Skeletal muscle tissue (tissue), 4 donors: Measurements from ENCODE around the gene RPL15. TPM values are rescaled to one million over a fixed set of nuclear protein-coding genes. Genes with fewer than 3 reads are reported as not detected.
A peak's percentile ranks its signal among the peaks of the same experiment; 100 is the strongest.
"Not testable (repeated sequence)": the region's sequence is repeated elsewhere in the genome, so short reads cannot be mapped to it uniquely, and the experiment has no call there.

Source experiments
- H3K27ac ChIP-seq: one replicate; pipeline ENCODE4 v1.7.0; 2013; ENCODE audit warnings: mild to moderate bottlenecking, low read depth, low read length, inconsistent platforms
- H3K27me3 ChIP-seq, 3 donors: one replicate each; pipeline ENCODE4 v1.7.0; 2013; ENCODE audit warnings: low read length in 3 of 3; ENCODE audit not compliant: control insufficient read depth in 3 of 3, insufficient read depth in 3 of 3
- H3K36me3 ChIP-seq, 3 donors: one replicate each; pipeline ENCODE4 v1.7.0; 2013; ENCODE audit warnings: low read length in 3 of 3; ENCODE audit not compliant: control insufficient read depth in 3 of 3, insufficient read depth in 3 of 3
- H3K4me1 ChIP-seq, 3 donors: one replicate each; pipeline ENCODE4 v1.7.0; 2013; ENCODE audit warnings: low read length in 3 of 3, mild to moderate bottlenecking in 3 of 3; ENCODE audit not compliant: control insufficient read depth in 3 of 3, insufficient read depth in 3 of 3
- H3K4me3 ChIP-seq, 3 donors: one replicate each; pipeline ENCODE4 v1.7.0; 2013; ENCODE audit warnings: low read length in 3 of 3
- H3K9ac ChIP-seq, 3 donors: one replicate each; pipeline ENCODE4 v1.7.0; 2013; ENCODE audit warnings: low read length in 3 of 3, mild to moderate bottlenecking in 3 of 3, moderate library complexity in 2 of 3, low read depth in 1 of 3
- H3K9me3 ChIP-seq, 3 donors: one replicate each; pipeline ENCODE4 v1.7.0; 2013; ENCODE audit warnings: low read length in 3 of 3; ENCODE audit not compliant: control insufficient read depth in 3 of 3
- total RNA-seq: library from RNA; depleted of rRNA; stranded (reverse); fragments of >200 nt; gene quantifications from one replicate; pipeline ENCODE4 v1.2.3, GENCODE V29; 2014
- donor health status: Osteomylitis.

The RPL15 gene
- total RNA-seq, 1 donor from 2014 or later, result 3,028 TPM

DNA sequence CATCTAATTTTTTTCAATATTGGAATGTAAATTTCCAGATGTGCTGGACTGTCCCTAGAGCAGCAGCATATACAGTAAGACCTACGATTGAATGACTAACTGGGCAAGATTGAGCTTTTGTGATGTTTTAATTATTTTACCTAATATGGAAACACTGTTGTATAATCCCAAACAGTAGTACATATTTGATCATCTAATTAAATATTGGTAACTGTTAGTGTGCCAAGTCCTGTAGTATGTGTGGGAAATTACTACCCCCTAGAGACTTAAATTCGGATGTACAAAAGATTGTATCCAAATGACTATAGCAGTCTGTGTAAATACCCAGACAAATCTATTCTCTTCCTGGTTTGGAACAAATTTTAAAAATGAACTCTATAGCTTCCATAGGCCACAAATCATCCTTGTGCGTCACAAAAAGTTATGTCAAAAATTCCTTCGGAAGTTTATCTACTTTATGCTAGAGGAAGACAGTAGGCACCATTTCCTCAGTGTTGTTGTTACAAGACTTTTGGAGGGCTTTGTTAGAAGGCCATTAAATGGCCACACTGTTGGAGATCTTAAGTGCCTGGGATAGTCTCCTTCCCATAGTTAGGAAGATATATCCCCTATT is 41.7 kb upstream of the RPL15 start:
- Histone ChIP-seq H3K27me3 (no peaks in the 10 kb centered on the region), H3K4me3 (no peak overlapping the region), H3K9me3 (no peaks in the 10 kb centered on the region), H3K27ac (no peak overlapping the region), H3K9ac (no peak overlapping the region), H3K36me3 (no peaks in the 10 kb centered on the region), H3K4me1 (peaks cover 22 to 32% (median 29%) of the 10 kb centered on the region in 3 donors)

DNA sequence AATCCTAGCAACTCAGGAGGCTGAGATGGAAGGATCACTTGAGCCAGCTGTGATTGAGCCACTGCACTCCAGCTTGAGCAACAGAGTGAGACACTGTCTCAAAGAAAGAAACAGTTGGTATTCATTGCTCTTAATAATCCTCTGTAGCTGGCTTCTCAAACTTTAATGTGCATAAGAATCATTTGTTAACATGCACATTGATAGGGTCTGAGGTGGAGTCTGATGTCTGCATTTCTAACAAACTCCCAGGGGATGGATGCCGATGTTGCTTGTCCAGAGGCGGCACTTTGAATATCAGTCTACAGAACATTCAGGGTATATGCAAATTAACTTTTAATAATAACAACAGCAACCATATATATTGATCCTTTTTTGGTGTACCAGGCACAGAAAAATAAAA is 40.0 kb upstream of the RPL15 start:
- H3K9me3 ChIP-seq, result no peaks in the 10 kb centered on the region
- peak overlapping the region in 1 of 3 donors; percentile 5 for H3K9ac ChIP-seq
- peak overlapping the region in 1 of 3 donors; percentile 14 for H3K4me3 ChIP-seq
- H3K27ac ChIP-seq, result no peak overlapping the region
- H3K27me3 ChIP-seq, result no peaks in the 10 kb centered on the region
- peaks cover 22 to 32% (median 27%) of the 10 kb centered on the region in 3 donors for H3K4me1 ChIP-seq
- peaks cover 0 to 2% (median 0%) of the 10 kb centered on the region in 3 donors for H3K36me3 ChIP-seq

DNA sequence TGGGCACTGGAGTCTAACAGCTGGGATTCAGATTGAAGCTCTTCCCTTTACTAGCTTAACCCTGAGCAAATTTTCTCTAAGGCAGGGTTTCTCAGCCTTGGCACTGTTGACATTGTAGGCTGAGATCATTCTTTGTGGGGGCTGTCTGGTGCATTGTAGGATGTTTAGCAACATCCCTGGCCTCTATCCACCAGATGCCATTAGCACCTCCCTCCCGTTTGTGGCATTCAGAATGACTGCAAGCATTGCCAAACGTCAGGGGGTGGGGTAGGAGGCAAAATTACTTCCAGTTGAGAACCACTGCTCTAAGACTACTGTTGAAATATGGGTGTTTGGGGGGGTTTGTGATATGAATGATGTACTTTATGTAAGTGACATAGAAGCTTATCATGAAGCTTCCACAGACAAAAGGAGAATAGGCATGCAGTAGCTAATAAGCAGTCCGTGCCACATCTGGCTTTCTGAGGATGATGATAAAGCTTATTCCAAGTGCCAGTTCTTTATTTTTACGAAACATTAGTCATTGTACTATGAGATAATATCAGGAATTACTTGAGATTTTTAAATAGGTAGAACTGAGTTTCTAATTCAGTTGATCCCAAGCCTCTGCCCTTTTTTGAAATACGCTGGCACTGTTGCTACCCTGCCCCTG is 39.5 kb upstream of the RPL15 start:
- Histone ChIP-seq H3K27ac (no peak overlapping the region), H3K9me3 (no peaks in the 10 kb centered on the region), H3K4me1 (peaks cover 22 to 32% (median 27%) of the 10 kb centered on the region in 3 donors), H3K27me3 (no peaks in the 10 kb centered on the region), H3K36me3 (peaks cover 0 to 2% (median 0%) of the 10 kb centered on the region in 3 donors), H3K9ac (peak overlapping the region in 1 of 3 donors; percentile 5), H3K4me3 (no peak overlapping the region)

DNA sequence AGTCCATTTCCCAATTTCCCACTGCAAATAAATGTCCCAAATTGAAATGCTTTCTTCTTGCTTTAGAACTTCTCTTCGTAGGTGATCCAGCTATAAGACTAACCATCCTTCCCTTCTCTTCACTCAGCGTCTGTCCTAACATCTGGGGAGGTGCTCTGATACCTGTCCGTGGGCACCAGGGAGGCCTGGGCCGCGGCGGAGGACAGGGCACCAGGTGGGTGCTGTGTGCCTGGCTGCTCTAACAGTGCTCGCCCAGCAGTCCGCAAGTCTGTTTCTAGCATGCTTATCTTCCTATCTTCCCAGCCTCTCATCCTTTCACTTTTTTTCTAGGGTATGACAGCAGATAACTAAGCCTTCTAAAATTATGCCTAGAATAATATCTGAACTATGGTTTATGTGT is 37.4 kb upstream of the RPL15 start:
- Histone ChIP-seq H3K9me3 (no peaks in the 10 kb centered on the region), H3K27me3 (no peaks in the 10 kb centered on the region), H3K4me3 (no peak overlapping the region), H3K36me3 (peaks cover 0 to 2% (median 0%) of the 10 kb centered on the region in 3 donors), H3K4me1 (peaks cover 15 to 24% (median 16%) of the 10 kb centered on the region in 3 donors), H3K27ac (no peak overlapping the region), H3K9ac (no peak overlapping the region)

DNA sequence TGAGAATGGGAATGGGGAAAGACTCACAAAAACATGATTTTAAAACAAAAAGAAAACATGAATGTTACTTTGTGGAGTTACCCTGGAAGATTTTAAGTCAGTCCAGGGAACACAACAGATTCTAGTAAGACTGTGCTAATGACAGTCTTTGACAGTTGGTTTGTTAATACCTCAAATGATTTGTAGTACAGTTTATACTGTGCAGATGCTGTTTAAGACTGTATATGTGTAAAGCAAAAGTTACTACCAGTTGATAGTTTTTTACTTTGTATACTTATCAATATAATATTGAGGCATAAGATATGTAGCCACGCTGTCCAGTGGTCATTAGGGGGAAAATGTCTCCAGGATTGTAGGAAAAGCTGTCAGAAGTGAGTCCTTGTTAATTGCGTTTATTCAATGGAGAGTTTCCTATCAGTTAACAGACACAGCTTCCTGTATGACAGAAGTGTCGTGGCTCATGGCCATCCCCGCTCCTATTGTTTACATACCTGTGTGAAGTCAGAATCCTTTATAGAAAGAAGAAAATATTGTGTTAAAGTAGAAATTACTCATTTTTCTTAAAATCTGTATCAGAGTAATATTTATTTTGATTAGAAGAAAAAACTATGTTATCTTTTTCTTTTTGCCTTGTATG is 36.1 kb upstream of the RPL15 start:
- H3K4me3 ChIP-seq, result no peak overlapping the region
- no peak overlapping the region for H3K9ac ChIP-seq
- peaks cover 8 to 13% (median 10%) of the 10 kb centered on the region in 3 donors for H3K4me1 ChIP-seq
- no peaks in the 10 kb centered on the region for H3K9me3 ChIP-seq
- peaks cover 0 to 2% (median 0%) of the 10 kb centered on the region in 3 donors for H3K36me3 ChIP-seq
- H3K27ac ChIP-seq, result no peak overlapping the region
- no peaks in the 10 kb centered on the region for H3K27me3 ChIP-seq

DNA sequence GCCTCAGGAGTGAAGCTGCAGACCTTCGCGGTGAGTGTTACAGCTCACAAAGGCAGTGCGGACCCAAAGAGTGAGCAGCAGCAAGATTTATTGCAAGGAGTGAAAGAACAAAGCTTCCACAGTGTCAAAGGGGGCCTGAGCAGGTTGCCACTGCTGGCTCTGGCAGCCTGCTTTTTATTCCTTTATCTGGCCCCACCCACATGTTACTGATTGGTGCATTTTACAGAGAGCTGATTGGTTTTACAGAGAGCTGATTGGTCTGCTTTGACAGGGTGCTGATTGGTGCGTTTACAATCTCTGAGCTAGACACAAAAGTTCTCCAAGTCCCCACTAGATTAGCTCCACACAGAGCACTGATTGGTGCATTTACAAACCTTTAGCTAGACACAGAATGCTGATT is 34.9 kb upstream of the RPL15 start:
- not testable (repeated sequence) for H3K9me3 ChIP-seq, H3K36me3 ChIP-seq, H3K4me1 ChIP-seq, H3K27ac ChIP-seq, H3K9ac ChIP-seq, H3K27me3 ChIP-seq, H3K4me3 ChIP-seq

DNA sequence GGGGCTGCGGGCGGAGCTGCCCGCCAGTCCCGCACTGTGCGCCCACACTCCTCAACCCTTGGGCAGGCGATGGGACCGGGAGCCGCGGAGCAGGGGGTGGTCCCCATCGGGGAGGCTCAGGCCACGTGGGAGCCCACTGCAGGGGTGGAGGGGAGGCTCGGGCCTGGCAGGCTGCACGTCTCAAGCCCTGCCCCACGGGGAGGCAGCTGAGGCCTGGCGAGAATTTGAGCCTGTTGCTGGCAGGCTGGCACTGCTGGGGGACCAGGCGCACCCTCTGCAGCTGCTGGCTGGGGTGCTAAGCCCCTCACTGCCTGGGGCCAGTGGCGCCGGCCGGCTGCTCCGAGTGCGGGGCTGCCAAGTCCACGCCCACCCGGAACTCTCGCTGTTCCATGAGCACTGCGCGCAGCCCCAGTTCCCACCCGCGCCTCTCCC is 34.4 kb upstream of the RPL15 start:
- no peak overlapping the region for H3K9ac ChIP-seq
- peaks cover 0 to 2% (median 0%) of the 10 kb centered on the region in 3 donors for H3K36me3 ChIP-seq
- no peak overlapping the region for H3K27ac ChIP-seq
- H3K9me3 ChIP-seq, result no peaks in the 10 kb centered on the region
- peaks cover under 1 to 5% (median 4%) of the 10 kb centered on the region in 3 donors for H3K4me1 ChIP-seq
- no peaks in the 10 kb centered on the region for H3K27me3 ChIP-seq
- no peak overlapping the region for H3K4me3 ChIP-seq

DNA sequence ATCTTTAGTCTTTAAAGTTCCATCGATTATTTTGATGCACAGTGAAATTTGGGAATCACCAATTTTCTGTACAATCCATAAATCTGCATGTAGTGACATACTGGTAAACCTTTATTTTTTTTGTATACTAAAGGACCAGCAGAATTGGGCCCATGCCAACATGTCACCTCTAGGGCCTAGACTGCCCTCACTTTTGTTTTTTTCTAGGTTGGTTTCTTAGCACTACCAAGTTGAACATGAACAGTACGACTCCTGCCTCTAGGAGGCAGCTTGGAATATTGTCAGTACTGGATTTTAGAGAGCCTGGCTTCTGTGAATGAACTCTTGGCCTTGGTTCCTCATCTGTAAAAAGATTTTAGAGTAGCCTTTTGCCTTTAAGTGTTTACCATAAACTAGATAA is 32.5 kb upstream of the RPL15 start:
- no peaks in the 10 kb centered on the region for H3K9me3 ChIP-seq
- no peak overlapping the region for H3K4me3 ChIP-seq
- H3K9ac ChIP-seq, result no peak overlapping the region
- H3K27ac ChIP-seq, result no peak overlapping the region
- no peaks in the 10 kb centered on the region for H3K27me3 ChIP-seq
- peaks cover 0 to 2% (median 0%) of the 10 kb centered on the region in 3 donors for H3K36me3 ChIP-seq
- peaks cover 3 to 17% (median 5%) of the 10 kb centered on the region in 3 donors for H3K4me1 ChIP-seq

DNA sequence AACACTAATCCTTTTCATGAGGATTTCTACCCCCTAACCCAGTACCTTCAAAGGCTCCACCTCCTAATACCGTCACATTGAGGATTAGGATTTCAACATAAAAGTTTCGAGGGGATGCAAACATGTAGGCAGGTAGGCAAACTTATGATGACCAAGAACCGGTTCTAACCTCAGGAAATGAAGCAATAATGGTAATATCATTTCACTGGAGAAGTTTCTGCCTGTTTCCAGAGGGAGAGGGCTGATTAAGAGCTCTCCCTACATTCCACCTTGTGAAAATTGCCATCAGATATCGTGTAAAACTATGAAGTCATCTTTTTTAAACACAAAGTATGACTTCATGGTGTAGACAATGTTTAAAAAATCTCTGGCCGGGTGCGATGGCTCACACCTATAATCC is 31.7 kb upstream of the RPL15 start:
- H3K9me3 ChIP-seq, result no peaks in the 10 kb centered on the region
- H3K27ac ChIP-seq, result no peak overlapping the region
- H3K4me3 ChIP-seq, result no peak overlapping the region
- H3K27me3 ChIP-seq, result no peaks in the 10 kb centered on the region
- no peak overlapping the region for H3K9ac ChIP-seq
- H3K36me3 ChIP-seq, result peaks cover 0 to 2% (median 0%) of the 10 kb centered on the region in 3 donors
- peaks cover 3 to 18% (median 5%) of the 10 kb centered on the region in 3 donors for H3K4me1 ChIP-seq

DNA sequence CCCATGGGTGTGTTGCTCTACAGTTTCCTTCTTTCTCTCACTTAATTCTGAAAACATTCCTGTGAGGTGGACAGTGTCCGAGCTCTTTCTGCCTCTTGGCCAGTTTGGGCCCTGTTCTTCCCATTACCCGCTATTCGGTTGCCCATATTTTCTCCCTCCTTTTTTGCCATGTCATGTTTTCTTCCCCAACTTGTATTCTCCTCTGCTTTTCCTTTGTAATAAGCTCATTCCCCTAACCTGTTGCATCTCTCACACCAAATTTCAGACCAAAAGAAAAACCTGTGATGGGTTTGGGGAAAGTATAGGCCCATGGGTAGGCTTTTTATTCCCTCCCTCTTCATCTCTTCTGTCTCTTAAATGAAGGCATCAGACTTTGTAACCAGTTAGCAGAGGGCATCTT is 30.6 kb upstream of the RPL15 start:
- H3K9ac ChIP-seq, result no peak overlapping the region
- H3K36me3 ChIP-seq, result peaks cover 0 to 6% (median under 1%) of the 10 kb centered on the region in 3 donors
- H3K27ac ChIP-seq, result no peak overlapping the region
- H3K27me3 ChIP-seq, result no peaks in the 10 kb centered on the region
- no peak overlapping the region for H3K4me3 ChIP-seq
- no peaks in the 10 kb centered on the region for H3K9me3 ChIP-seq
- peaks cover 3 to 18% (median 5%) of the 10 kb centered on the region in 3 donors for H3K4me1 ChIP-seq
